ENCODE data around the gene UFD1. TPM values are rescaled to one million over a fixed set of nuclear protein-coding genes. Genes with fewer than 3 reads are reported as not detected.

UFD1 gene
- total and polyA plus RNA-seq, 9 of the 15 experiments (the other 6 are each of a cell fraction or from before 2014, with no cell fraction given) = 238 to 645 (median 363) TPM

GRCh38 chr22:19448076-19448607, 30.9 kb downstream of the UFD1 start (continued):
- TF ChIP-seq ZNF583 (CRISPR knock-in tag; IDR thresholded peaks at IDR 0.05) = peak; percentile 80
- TF ChIP-seq ETS1 (conservative IDR thresholded peaks at IDR 0.05; ENCODE audit: control insufficient read depth, low read depth, low read length) = peak; percentile 82; the same call in 1 of the 2 replicates
- no peak for TF ChIP-seq RHOXF2B (CRISPR knock-in tag; conservative IDR thresholded peaks at IDR 0.05)
- no peak; the same call in 1 of the 2 replicates for TF ChIP-seq MTA1 (IDR thresholded peaks at IDR 0.05; ENCODE audit: borderline replicate concordance)
- TF ChIP-seq PYGO2 (tag; IDR thresholded peaks at IDR 0.05) = no peak
- peak in 1 of 2 experiments; percentile 54 for TF ChIP-seq AFF1 (IDR thresholded peaks at IDR 0.05; ENCODE audit: low read depth in 1 of 2, partially characterized antibody in 2 of 2)
- TF ChIP-seq SMARCA4 (IDR thresholded peaks at IDR 0.05) = peak; percentile 50; the same call in 1 of the 2 replicates
- no peak for TF ChIP-seq ILK (tag; IDR thresholded peaks at IDR 0.05; ENCODE audit: borderline replicate concordance, low read depth)
- TF ChIP-seq NR2C2 (CRISPR knock-in tag; IDR thresholded peaks at IDR 0.05) = no peak
- no peak for TF ChIP-seq NR2C2 (tag; IDR thresholded peaks at IDR 0.05)
- no peak for TF ChIP-seq FOXA1 (IDR thresholded peaks at IDR 0.05; ENCODE audit: borderline replicate concordance)
- no peak for TF ChIP-seq HCFC1 (IDR thresholded peaks at IDR 0.05; ENCODE audit: low read depth, low read length)
- no peak for TF ChIP-seq RFX7 (CRISPR knock-in tag; IDR thresholded peaks at IDR 0.05)
- no peak for TF ChIP-seq ZNF347 (CRISPR knock-in tag; IDR thresholded peaks at IDR 0.05; ENCODE audit: low read depth)
